Omental fat pad (tissue), 4 donors: ENCODE data around the gene SGTB. TPM values are rescaled to one million over a fixed set of nuclear protein-coding genes. Genes with fewer than 3 reads are reported as not detected.
A peak's percentile ranks its signal among the peaks of the same experiment; 100 is the strongest.
"Not testable (repeated sequence)": the region's sequence is repeated elsewhere in the genome, so short reads cannot be mapped to it uniquely, and the experiment has no call there.

Experiments used
- ATAC-seq: fragments of 150-250 bp; one replicate; pipeline ENCODE4 v1.9.1; 2016; ENCODE audit warnings: mild to moderate bottlenecking, moderate library complexity; ENCODE audit not compliant: low FRiP score
- DNase-seq: peaks from one replicate; pipeline ENCODE4 v3.0.0-alpha.2; 2019; ENCODE audit warnings: low spot score
- total RNA-seq, 4 donors: library from RNA; depleted of rRNA; stranded (reverse); fragments of >200 nt; gene quantifications; one replicate each; pipeline ENCODE4 v1.1.0, GENCODE V29; 2016
- TF ChIP-seq, protein P1 (sequence below), 3 donors: fragments of 450-650 bp; IDR thresholded peaks; one replicate each; pipeline ENCODE4 v1.5.1; 2016 to 2017; ENCODE audit warnings: antibody characterized with exemption in 3 of 3, mild to moderate bottlenecking in 3 of 3, moderate library complexity in 2 of 3

SGTB gene
- total RNA-seq, 4 donors from 2014 or later, result 5.7 to 12.6 (median 10.4) TPM

GRCh38 chr5:65640240-65640639 is 81.7 kb downstream of the SGTB start:
- TF ChIP-seq, protein P1, sequence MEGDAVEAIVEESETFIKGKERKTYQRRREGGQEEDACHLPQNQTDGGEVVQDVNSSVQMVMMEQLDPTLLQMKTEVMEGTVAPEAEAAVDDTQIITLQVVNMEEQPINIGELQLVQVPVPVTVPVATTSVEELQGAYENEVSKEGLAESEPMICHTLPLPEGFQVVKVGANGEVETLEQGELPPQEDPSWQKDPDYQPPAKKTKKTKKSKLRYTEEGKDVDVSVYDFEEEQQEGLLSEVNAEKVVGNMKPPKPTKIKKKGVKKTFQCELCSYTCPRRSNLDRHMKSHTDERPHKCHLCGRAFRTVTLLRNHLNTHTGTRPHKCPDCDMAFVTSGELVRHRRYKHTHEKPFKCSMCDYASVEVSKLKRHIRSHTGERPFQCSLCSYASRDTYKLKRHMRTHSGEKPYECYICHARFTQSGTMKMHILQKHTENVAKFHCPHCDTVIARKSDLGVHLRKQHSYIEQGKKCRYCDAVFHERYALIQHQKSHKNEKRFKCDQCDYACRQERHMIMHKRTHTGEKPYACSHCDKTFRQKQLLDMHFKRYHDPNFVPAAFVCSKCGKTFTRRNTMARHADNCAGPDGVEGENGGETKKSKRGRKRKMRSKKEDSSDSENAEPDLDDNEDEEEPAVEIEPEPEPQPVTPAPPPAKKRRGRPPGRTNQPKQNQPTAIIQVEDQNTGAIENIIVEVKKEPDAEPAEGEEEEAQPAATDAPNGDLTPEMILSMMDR (IDR thresholded peaks at IDR 0.05), result no peak
- no peak for DNase-seq
- ATAC-seq, result no peak

- TF ChIP-seq, protein P1 (IDR thresholded peaks at IDR 0.05), result no peak
- ATAC-seq (no peak), DNase-seq (no peak)
These were observed 90.9 kb downstream of the SGTB start for GRCh38 chr5:65630981-65631380.

DNA sequence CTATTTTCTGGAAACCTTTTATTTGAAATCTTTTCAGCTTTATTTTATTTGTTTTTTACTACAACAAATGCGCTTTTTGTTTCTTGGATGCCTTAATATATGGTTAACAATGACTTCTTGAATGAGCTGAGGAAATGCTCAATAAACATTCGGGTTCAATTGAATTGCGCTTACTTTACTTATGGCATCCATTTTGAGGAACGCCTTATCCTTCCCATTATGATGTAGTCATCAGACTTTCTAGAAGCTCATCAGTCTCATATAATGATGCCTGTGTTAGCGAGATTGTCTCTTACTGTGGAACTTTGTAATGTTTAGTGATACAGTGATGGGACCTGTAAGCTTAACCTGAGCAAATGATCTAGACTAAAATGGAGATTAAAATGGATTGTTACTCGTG is 96.2 kb downstream of the SGTB start:
- TF ChIP-seq, protein P1 (IDR thresholded peaks at IDR 0.05), result no peak
- DNase-seq (no peak), ATAC-seq (no peak)

- DNase-seq (peak; percentile 41), ATAC-seq (peak; percentile 90)
- TF ChIP-seq, protein P1 (IDR thresholded peaks at IDR 0.05), result no peak
These were observed 97.0 kb downstream of the SGTB start, which contains the start of the genes SHLD3 and TRAPPC13 for GRCh38 chr5:65624571-65625555. SHLD3 (plus strand) TSS chr5:65625027; CDS start chr5:65629588, 4,561 bp downstream. TRAPPC13 (plus strand) TSS chr5:65625027; CDS start chr5:65625061, 34 bp downstream.

- TF ChIP-seq, protein P1 (IDR thresholded peaks at IDR 0.05), result no peak
- peak; percentile 55 for DNase-seq
- ATAC-seq, result peak; percentile 100
These were observed 97.8 kb downstream of the SGTB start, which contains the start of gene TRIM23 for GRCh38 chr5:65624025-65624570. TRIM23 (minus strand) TSS chr5:65624333; CDS start chr5:65624274, 59 bp downstream.

- no peak for ATAC-seq
- TF ChIP-seq, protein P1 (IDR thresholded peaks at IDR 0.05), result no peak
- DNase-seq, result no peak
These were observed 98.4 kb downstream of the SGTB start for GRCh38 chr5:65623482-65623881.

GRCh38 chr5:65621961-65622360 is 99.9 kb downstream of the SGTB start:
- DNase-seq, ATAC-seq: not testable (repeated sequence)
